Midbrain (tissue), 1 donor: ENCODE data around the gene ACP3.

Experiments
- DNase-seq: peaks from one replicate; lab custom pipeline; 2025; lab: John Stamatoyannopoulos, UW

The ACP3 gene

DNA sequence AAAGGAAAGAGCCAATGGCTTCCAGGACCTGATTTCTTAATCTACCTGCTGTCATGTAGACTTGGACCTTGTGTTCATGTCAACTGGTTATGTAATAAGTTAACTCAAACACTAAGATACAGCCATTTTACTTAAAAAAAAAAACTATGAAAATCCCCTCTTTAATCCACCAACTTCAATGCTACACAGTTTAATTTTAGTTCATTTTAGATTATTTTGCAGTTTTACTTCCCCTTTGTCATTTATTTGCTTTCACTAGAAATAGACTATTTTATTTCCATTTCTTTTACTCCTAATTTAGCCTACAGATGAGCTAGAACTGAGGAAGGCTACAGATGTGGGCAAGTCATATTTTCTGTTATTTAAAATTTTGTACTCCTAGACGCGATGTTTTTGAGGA, 89.4 kb downstream of the ACP3 start:
- DNase-seq: no peak

DNA sequence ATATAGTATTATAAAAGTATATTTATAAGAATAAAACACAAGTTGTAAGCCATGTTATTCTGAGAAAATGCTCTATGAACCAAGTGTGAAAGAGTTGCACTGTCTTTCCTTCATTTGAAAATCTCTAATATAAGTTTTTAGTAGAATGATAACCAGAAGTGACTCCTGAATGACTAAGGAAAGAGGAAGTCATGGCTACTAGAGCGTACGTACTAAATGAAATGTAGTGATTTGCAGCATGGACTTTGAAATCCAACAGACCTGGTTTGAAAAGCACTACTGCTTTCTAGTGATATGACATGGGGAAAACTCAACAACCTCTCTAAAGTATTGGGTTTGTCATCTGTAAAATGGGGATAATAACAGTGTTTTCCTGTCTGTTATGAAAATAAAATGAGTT, 89.8 kb downstream of the ACP3 start:
- DNase-seq: no peak
